ENCODE measurements around the gene FBRSL1. TPM values are rescaled to one million over a fixed set of nuclear protein-coding genes. Genes with fewer than 3 reads are reported as not detected.
A peak's percentile ranks its signal among the peaks of the same experiment; 100 is the strongest.

FBRSL1 gene
- total RNA-seq, 3 donors from 2014 or later, result 3.5 to 9.8 (median 7.2) TPM

DNA sequence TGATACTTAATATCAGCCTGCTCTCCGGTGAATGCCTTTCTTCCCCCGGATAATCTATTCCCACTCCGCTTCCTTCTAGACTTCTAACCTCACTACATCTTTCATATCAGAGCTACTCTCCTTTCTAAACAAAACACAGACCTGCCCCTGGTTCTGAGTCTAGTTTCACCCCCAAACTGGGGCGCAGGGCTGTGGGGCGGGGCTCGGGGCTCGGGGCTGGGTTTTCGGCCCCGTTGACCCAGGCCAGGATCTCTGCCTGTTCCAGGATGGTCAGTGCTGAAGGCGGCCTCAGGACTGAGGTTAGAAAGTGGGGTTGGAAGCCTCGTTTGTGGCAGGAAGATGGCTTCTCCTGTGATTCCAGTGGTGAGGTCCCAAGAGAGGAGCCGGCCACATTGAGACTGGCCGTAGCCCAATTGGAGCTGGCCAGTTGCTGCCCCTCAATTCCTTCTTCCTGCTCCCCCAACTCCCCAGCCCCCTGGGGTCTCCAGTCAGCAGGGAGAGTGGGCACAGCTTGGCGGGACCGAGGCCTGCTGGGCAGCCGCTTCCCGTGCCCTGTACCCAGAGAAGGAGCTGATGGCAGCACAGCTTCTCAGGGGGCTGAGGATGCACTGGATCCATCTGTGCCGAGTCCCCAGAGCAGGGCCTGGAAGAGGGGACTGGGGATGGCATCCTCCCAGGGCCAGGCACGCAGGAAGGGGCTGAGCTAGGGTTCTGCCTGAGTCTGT is 67.5 kb downstream of the FBRSL1 start:
- intact Hi-C loops (cut with DNase I; ENCODE audit: low total_unique reads), result no loop called here
- no peak overlapping the region for H3K4me3 ChIP-seq
- DNase-seq (ENCODE audit: low spot score in 2 of 2), result no peak

DNA sequence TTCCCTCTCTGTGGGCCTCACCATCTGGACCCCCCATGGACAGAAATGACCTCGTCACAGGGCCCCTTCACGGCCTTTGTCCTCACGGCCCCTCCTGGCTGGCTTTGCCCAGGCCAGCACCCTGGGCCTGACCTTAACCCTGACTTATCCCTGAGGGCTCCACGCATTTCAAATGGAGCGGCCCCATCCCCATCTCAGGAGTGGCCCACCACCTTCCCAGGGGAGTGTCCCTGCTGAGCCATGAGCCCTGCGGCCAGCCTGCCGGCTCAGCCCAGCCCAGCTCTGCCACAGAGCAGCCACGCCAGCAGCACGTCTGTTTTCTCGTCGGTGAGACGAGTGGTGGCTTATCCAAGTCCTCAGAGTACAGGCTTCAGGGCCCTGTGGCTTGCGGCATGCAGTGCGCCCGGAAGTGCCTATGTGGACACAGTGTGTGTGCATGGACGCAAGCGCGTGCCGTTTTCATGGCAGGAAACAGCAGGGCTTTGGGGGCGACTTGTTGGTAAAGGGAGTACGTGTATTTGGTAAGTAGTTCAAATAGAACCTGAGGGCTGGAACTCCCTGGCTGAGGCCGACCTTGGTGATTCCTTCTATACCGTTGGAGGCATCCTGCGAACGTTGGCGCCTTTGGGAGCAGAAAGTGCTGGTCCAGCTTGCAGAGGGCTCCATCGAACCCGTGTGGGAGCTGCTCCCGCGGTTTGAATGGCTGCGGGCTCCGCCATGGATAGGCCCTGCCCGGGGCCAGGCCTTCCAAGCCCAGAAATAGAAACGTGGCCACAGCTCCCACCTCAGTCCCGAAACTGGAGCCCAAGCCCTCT is 68.3 kb downstream of the FBRSL1 start:
- no peak for DNase-seq (ENCODE audit: low spot score in 2 of 2)
- intact Hi-C loops (cut with DNase I; ENCODE audit: low total_unique reads), result no loop called here
- TF ChIP-seq, protein P1, sequence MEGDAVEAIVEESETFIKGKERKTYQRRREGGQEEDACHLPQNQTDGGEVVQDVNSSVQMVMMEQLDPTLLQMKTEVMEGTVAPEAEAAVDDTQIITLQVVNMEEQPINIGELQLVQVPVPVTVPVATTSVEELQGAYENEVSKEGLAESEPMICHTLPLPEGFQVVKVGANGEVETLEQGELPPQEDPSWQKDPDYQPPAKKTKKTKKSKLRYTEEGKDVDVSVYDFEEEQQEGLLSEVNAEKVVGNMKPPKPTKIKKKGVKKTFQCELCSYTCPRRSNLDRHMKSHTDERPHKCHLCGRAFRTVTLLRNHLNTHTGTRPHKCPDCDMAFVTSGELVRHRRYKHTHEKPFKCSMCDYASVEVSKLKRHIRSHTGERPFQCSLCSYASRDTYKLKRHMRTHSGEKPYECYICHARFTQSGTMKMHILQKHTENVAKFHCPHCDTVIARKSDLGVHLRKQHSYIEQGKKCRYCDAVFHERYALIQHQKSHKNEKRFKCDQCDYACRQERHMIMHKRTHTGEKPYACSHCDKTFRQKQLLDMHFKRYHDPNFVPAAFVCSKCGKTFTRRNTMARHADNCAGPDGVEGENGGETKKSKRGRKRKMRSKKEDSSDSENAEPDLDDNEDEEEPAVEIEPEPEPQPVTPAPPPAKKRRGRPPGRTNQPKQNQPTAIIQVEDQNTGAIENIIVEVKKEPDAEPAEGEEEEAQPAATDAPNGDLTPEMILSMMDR (IDR thresholded peaks at IDR 0.05), result no peak
- TF ChIP-seq POLR2A (IDR thresholded peaks at IDR 0.05) (no peak), POLR2AphosphoS5 (IDR thresholded peaks at IDR 0.05) (no peak)
- Histone ChIP-seq H3K36me3 (no peaks in the 10 kb centered on the region), H3K4me3 (no peak overlapping the region), H3K4me1 (no peaks in the 10 kb centered on the region), H3K9me3 (no peaks in the 10 kb centered on the region), H3K27me3 (no peaks in the 10 kb centered on the region), H3K27ac (no peak overlapping the region)

More for the DNA sequence above, 67.5 kb downstream of the FBRSL1 start:
- H3K27me3 ChIP-seq, result no peaks in the 10 kb centered on the region
- H3K27ac ChIP-seq, result no peak overlapping the region
- TF ChIP-seq, protein P1 (IDR thresholded peaks at IDR 0.05), result no peak
- TF ChIP-seq POLR2A (IDR thresholded peaks at IDR 0.05) (no peak), POLR2AphosphoS5 (IDR thresholded peaks at IDR 0.05) (no peak)
- H3K36me3 ChIP-seq, result no peaks in the 10 kb centered on the region
- no peaks in the 10 kb centered on the region for H3K4me1 ChIP-seq
- H3K9me3 ChIP-seq, result no peaks in the 10 kb centered on the region

DNA sequence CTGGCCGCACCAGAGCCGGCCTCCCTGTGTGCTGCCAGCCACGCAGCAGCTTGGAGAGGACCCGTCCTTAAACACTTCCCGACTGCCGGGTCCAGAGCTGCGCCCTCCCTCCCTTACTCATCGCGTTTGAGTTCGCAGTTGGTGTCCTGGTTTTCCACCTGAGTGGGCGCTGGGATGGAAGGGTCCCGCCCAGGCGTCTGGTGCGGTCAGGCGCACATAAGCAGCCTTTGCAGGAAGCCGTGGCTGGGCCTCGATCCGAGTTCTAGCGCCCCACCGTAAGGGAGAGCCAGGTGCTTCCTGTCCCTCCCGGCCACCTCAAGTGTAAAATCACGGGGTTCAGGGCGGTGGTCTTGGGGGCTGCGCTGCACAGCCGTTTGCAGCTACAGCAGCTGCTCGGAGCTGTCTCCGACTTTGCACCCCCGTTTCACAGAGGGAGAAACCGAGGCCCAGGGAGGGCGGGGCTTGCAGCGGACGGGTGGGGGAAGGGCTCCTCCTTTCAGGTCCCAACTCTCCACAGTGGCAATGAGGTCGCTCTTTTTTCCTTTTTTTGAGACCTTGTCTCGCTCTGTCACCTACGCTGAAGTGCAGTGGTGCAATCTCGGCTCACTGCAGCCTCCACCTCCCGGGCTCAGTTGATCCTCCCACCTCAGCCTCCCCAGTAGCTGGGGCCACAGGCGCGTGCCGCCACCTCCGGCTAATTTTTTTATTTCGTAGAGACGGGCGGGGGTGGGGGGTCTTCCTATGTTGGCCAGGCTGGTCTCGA is 69.1 kb downstream of the FBRSL1 start:
- no peak for DNase-seq (ENCODE audit: low spot score in 2 of 2)
- Histone ChIP-seq H3K36me3 (no peaks in the 10 kb centered on the region), H3K27ac (no peak overlapping the region)

DNA sequence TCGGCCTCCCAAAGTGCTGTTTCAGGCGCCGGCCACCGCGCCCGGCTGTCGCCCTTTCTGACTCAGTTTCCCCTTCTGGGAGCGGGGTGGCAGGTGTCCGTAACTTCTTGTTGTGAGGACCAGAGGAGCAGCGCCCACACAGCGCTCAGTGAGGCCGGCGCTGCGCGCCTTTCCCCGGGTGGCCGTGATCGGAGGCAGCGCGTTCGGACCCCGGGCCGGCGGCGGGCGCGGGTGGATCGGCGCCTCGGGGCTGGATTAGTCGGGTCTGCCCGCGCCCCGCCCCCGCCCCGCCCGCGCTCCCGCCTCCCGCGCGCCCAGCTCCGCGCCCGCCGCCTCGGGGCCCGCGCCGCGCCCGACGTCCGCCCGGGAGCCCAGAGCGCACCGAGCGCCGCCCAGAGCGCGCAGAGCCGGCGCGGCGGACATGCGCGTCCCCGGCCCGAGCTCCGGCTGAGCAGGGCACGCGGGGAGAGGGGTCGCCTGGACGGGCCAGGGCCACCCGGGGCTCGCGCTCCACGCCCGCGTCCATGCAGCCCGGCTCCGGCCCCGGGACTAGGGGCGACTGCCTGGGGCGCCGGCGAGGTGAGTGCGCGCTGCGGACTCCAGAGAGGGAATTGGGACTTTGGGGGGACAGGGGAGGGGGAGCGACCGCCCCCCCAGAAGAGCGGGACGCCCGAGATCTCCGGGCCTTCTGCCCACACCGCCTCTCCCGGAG is 69.9 kb downstream of the FBRSL1 start:
- H3K4me3 ChIP-seq, result peak overlapping the region; percentile 57 to 78 (median 69)
- no peak overlapping the region for H3K27ac ChIP-seq
- no peaks in the 10 kb centered on the region for H3K9me3 ChIP-seq
- intact Hi-C loops (cut with DNase I; ENCODE audit: low total_unique reads), result no loop called here
- no peaks in the 10 kb centered on the region for H3K27me3 ChIP-seq
- no peaks in the 10 kb centered on the region for H3K4me1 ChIP-seq
- no peaks in the 10 kb centered on the region for H3K36me3 ChIP-seq
- no peak for DNase-seq (ENCODE audit: low spot score in 2 of 2)
- TF ChIP-seq, protein P1 (IDR thresholded peaks at IDR 0.05), result no peak
- no peak for TF ChIP-seq POLR2AphosphoS5 (IDR thresholded peaks at IDR 0.05)
- TF ChIP-seq POLR2A (IDR thresholded peaks at IDR 0.05), result no peak

More for the DNA sequence above, 69.1 kb downstream of the FBRSL1 start:
- Histone ChIP-seq H3K4me1 (no peaks in the 10 kb centered on the region), H3K4me3 (peak overlapping the region; percentile 57 to 78 (median 69)), H3K9me3 (no peaks in the 10 kb centered on the region), H3K27me3 (no peaks in the 10 kb centered on the region)
- intact Hi-C loops (cut with DNase I; ENCODE audit: low total_unique reads), result no loop called here
- TF ChIP-seq, protein P1 (IDR thresholded peaks at IDR 0.05), result no peak
- no peak for TF ChIP-seq POLR2A (IDR thresholded peaks at IDR 0.05)
- no peak for TF ChIP-seq POLR2AphosphoS5 (IDR thresholded peaks at IDR 0.05)

Data from breast epithelium (tissue), 4 donors.